ENCODE results near the gene CFAP97D1.

DNA sequence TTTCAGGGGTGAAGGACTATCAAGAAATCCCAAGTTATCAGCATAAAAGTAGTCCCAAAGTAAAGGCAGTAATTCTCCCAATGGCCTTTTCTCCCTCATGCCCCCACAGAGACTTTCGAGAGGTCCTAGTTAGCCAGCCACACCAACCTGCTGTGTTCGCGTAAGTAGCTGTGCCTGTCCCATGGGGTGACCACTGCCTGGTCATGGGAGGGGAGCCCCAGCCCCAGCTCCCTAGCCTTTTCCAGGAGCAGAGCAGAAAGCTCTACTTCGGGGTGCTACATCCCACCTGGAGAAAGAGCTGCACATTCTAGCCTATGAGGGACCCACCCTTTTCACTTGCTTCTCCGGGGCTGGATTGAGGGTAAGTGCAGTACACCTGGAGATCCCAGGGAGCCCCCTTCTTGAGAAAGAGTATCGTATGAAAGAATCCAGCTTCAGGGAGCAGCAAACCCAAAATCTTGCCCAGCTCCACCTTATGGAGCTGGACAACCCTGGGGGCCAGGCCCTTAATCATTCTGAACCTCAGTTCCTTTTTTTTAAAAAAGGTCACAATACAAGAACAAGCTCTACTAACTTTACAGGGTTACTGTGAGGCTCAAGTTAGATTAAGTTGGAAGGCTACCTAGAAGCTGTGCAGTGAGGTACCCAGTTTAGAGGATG is 13.1 kb upstream of the CFAP97D1 start:
- TF ChIP-seq, protein P1, sequence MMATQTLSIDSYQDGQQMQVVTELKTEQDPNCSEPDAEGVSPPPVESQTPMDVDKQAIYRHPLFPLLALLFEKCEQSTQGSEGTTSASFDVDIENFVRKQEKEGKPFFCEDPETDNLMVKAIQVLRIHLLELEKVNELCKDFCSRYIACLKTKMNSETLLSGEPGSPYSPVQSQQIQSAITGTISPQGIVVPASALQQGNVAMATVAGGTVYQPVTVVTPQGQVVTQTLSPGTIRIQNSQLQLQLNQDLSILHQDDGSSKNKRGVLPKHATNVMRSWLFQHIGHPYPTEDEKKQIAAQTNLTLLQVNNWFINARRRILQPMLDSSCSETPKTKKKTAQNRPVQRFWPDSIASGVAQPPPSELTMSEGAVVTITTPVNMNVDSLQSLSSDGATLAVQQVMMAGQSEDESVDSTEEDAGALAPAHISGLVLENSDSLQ (IDR thresholded peaks at IDR 0.05) = no peak
- no peak for TF ChIP-seq SP1 (IDR thresholded peaks at IDR 0.05)
- no peak for TF ChIP-seq LEF1 (IDR thresholded peaks at IDR 0.05; ENCODE audit: borderline replicate concordance)
- TF ChIP-seq SUZ12 (IDR thresholded peaks at IDR 0.05) = no peak
- no peak for TF ChIP-seq HDGF (IDR thresholded peaks at IDR 0.05; ENCODE audit: borderline replicate concordance)
- TF ChIP-seq ELF4 (IDR thresholded peaks at IDR 0.05) = no peak
- no peak for TF ChIP-seq FOXA1 (IDR thresholded peaks at IDR 0.05)
- no peak for TF ChIP-seq ZNF384 (IDR thresholded peaks at IDR 0.05)
- TF ChIP-seq TARDBP (IDR thresholded peaks at IDR 0.05) = no peak
- no peak for TF ChIP-seq FOXM1 (IDR thresholded peaks at IDR 0.05; ENCODE audit: borderline replicate concordance)
- TF ChIP-seq FOXK2 (IDR thresholded peaks at IDR 0.05) = no peak
- TF ChIP-seq BHLHE40 (IDR thresholded peaks at IDR 0.05; ENCODE audit: borderline replicate concordance) = no peak
- TF ChIP-seq L3MBTL2 (conservative IDR thresholded peaks at IDR 0.05) = no peak

Data from HEK293T (cell line).